SU-DHL-6 (cell line): ENCODE data around the gene ENTPD8.
A peak's percentile ranks its signal among the peaks of the same experiment; 100 is the strongest.

Experiments used
- H2AFZ ChIP-seq: fragments of 200-600 bp; sonication (generic); 2 replicates; pipeline ENCODE4 v1.6.1; 2014; ENCODE audit warnings: low read depth, mild to moderate bottlenecking, moderate library complexity, mixed read lengths, antibody characterized with exemption, low read length; ENCODE audit not compliant: severe bottlenecking
- H3F3A ChIP-seq: fragments of 200-600 bp; shearing (Covaris generic); 2 replicates; pipeline ENCODE4 v1.6.0; 2016; ENCODE audit warnings: antibody characterized with exemption, mild to moderate bottlenecking; ENCODE audit not compliant: insufficient read depth
- H3K27ac ChIP-seq: fragments of 200-600 bp; sonication (generic); 2 replicates; pipeline ENCODE4 v1.5.1; 2016; ENCODE audit warnings: low read depth, mild to moderate bottlenecking, low read length, moderate library complexity, mixed read lengths
- H3K27me3 ChIP-seq: fragments of 200-600 bp; sonication (generic), shearing (Covaris generic); 2 replicates; pipeline ENCODE4 v1.6.0; 2014; ENCODE audit warnings: mild to moderate bottlenecking, low read length
- H3K36me3 ChIP-seq: fragments of 200-600 bp; sonication (generic); 2 replicates; pipeline ENCODE4 v1.6.1; 2014; ENCODE audit warnings: mild to moderate bottlenecking, low read length, mixed read lengths
- H3K4me2 ChIP-seq: fragments of 300-600, 200-600 bp; shearing (Covaris generic), sonication (generic); 2 replicates; pipeline ENCODE4 v1.6.0; 2014; ENCODE audit warnings: low read length, low read depth, mild to moderate bottlenecking; ENCODE audit not compliant: poor library complexity, severe bottlenecking
- H3K4me3 ChIP-seq: fragments of 200-600 bp; sonication (generic); 2 replicates; pipeline ENCODE4 v1.5.1; 2014; ENCODE audit warnings: antibody characterized with exemption, low read length, mild to moderate bottlenecking, mixed read lengths; ENCODE audit not compliant: insufficient read depth, poor library complexity, severe bottlenecking
- H3K79me2 ChIP-seq: fragments of 200-600 bp; sonication (generic); 2 replicates; pipeline ENCODE4 v1.6.1; 2014; ENCODE audit warnings: mild to moderate bottlenecking, low read length, moderate library complexity; ENCODE audit not compliant: insufficient read depth
- H3K9ac ChIP-seq: fragments of 200-600 bp; sonication (generic); 2 replicates; pipeline ENCODE4 v1.7.0; 2014; ENCODE audit warnings: mild to moderate bottlenecking, low read length
- H3K9me2 ChIP-seq: fragments of 200-600 bp; sonication (generic); replicated peaks from 2 replicates; pipeline ENCODE4 v1.6.1; 2014; ENCODE audit warnings: low read length; ENCODE audit not compliant: insufficient read depth
- H3K9me3 ChIP-seq: fragments of 200-600 bp; sonication (generic); 2 replicates; pipeline ENCODE4 v1.6.1; 2014; ENCODE audit warnings: low read length, mixed read lengths; ENCODE audit not compliant: insufficient read depth
- H4K20me1 ChIP-seq: fragments of 200-600 bp; sonication (generic); 2 replicates; pipeline ENCODE4 v1.6.1; 2014; ENCODE audit warnings: low read depth, mild to moderate bottlenecking, antibody characterized with exemption, low read length, moderate library complexity, mixed read lengths
- CTCF ChIP-seq: fragments of 200-600 bp; sonication (generic); IDR thresholded peaks from one replicate; pipeline ENCODE4 v1.5.1; 2017; ENCODE audit warnings: antibody characterized with exemption, mild to moderate bottlenecking, low read length, moderate library complexity; ENCODE audit not compliant: insufficient read depth, poor library complexity, severe bottlenecking
- EZH2phosphoT487 ChIP-seq: fragments of 200-600 bp; sonication (generic), shearing (Covaris generic); conservative IDR thresholded peaks from 2 replicates; pipeline ENCODE4 v1.6.1; 2018; ENCODE audit warnings: mild to moderate bottlenecking, antibody characterized with exemption, low read length, moderate library complexity, mixed read lengths

ENTPD8 gene

GRCh38 chr9:137432687-137433348 is 8.3 kb downstream of the ENTPD8 start:
- Histone ChIP-seq H3K36me3 (no peaks in the 10 kb centered on the region), H2AFZ (no peak overlapping the region), H4K20me1 (no peaks in the 10 kb centered on the region), H3K9me2 (no peaks in the 10 kb centered on the region), H3K4me2 (no peak overlapping the region), H3K27me3 (no peaks in the 10 kb centered on the region), H3F3A (peaks cover 10% of the 10 kb centered on the region; the same call in 1 of the 2 replicates), H3K9ac (no peak overlapping the region), H3K79me2 (no peaks in the 10 kb centered on the region), H3K27ac (no peak overlapping the region), H3K4me3 (no peak overlapping the region), H3K9me3 (no peaks in the 10 kb centered on the region)
- no peak for TF ChIP-seq CTCF
- no peak for TF ChIP-seq EZH2phosphoT487

- no peaks in the 10 kb centered on the region for H3K36me3 ChIP-seq
- H3K9me2 ChIP-seq, result no peaks in the 10 kb centered on the region
- no peak overlapping the region for H3K4me3 ChIP-seq
- no peaks in the 10 kb centered on the region for H3K79me2 ChIP-seq
- H3F3A ChIP-seq, result peaks cover 20% of the 10 kb centered on the region
- no peak overlapping the region for H3K9ac ChIP-seq
- H3K27me3 ChIP-seq, result no peaks in the 10 kb centered on the region
- H4K20me1 ChIP-seq, result no peaks in the 10 kb centered on the region
- peak overlapping the region; percentile 82 for H3K27ac ChIP-seq
- no peak overlapping the region for H3K4me2 ChIP-seq
- H3K9me3 ChIP-seq, result no peaks in the 10 kb centered on the region
- no peak overlapping the region for H2AFZ ChIP-seq
- TF ChIP-seq CTCF, result no peak
- no peak for TF ChIP-seq EZH2phosphoT487
Measured at GRCh38 chr9:137431416-137431931, 9.7 kb downstream of the ENTPD8 start.

GRCh38 chr9:137430723-137431415 is 10.3 kb downstream of the ENTPD8 start:
- H4K20me1 ChIP-seq, result no peaks in the 10 kb centered on the region
- H3K27me3 ChIP-seq, result no peaks in the 10 kb centered on the region
- TF ChIP-seq EZH2phosphoT487 (no peak), CTCF (no peak)
- no peaks in the 10 kb centered on the region for H3K9me2 ChIP-seq
- no peak overlapping the region for H3K4me3 ChIP-seq
- H3K9ac ChIP-seq, result peak overlapping the region; percentile 66; the same call in 1 of the 2 replicates
- H3K4me2 ChIP-seq, result peak overlapping the region; percentile 62
- H3K79me2 ChIP-seq, result no peaks in the 10 kb centered on the region
- H2AFZ ChIP-seq, result no peak overlapping the region
- H3F3A ChIP-seq, result peaks cover 20% of the 10 kb centered on the region
- no peaks in the 10 kb centered on the region for H3K36me3 ChIP-seq
- no peaks in the 10 kb centered on the region for H3K9me3 ChIP-seq
- peak overlapping the region; percentile 82 for H3K27ac ChIP-seq
